HG03025 (cell line): ENCODE data around the gene TADA2B.

Experiments used
- ATAC-seq: cut with Tn5 transposase; IDR thresholded peaks from one replicate; pipeline ENCODE4 v1.9.1; 2021; ENCODE audit warnings: mild to moderate bottlenecking, moderate library complexity; ENCODE audit not compliant: unreplicated experiment, low FRiP score

Gene TADA2B

GRCh38 chr4:7016512-7016911 lies 26.7 kb upstream of the TADA2B start:
- no peak for ATAC-seq

- no peak for ATAC-seq
These were observed 25.6 kb upstream of the TADA2B start for GRCh38 chr4:7017446-7018048.

- ATAC-seq = no peak
These were observed 24.9 kb upstream of the TADA2B start for GRCh38 chr4:7018281-7018680.

GRCh38 chr4:7019367-7019766 lies 23.8 kb upstream of the TADA2B start:
- ATAC-seq = no peak

GRCh38 chr4:7020290-7020689 lies 22.9 kb upstream of the TADA2B start:
- ATAC-seq = no peak

GRCh38 chr4:7020856-7021255 lies 22.3 kb upstream of the TADA2B start:
- no peak for ATAC-seq

- no peak for ATAC-seq
These were observed 21.8 kb upstream of the TADA2B start for GRCh38 chr4:7021355-7021754.

GRCh38 chr4:7021930-7022664 lies 21.1 kb upstream of the TADA2B start:
- no peak for ATAC-seq

GRCh38 chr4:7023486-7023885 lies 19.7 kb upstream of the TADA2B start:
- no peak for ATAC-seq

- ATAC-seq = no peak
These were observed 19.3 kb upstream of the TADA2B start for GRCh38 chr4:7023901-7024300.

- ATAC-seq = no peak
These were observed 18.8 kb upstream of the TADA2B start for GRCh38 chr4:7024336-7024890.

- no peak for ATAC-seq
These were observed 18.1 kb upstream of the TADA2B start for GRCh38 chr4:7025040-7025602.

- ATAC-seq = no peak
These were observed 17.1 kb upstream of the TADA2B start for GRCh38 chr4:7026107-7026506.

- no peak for ATAC-seq
These were observed 15.9 kb upstream of the TADA2B start for GRCh38 chr4:7027284-7027683.

- no peak for ATAC-seq
These were observed 15.3 kb upstream of the TADA2B start for GRCh38 chr4:7027913-7028312.

- ATAC-seq = no peak
These were observed 14.0 kb upstream of the TADA2B start for GRCh38 chr4:7029212-7029611.

- no peak for ATAC-seq
These were observed 13.3 kb upstream of the TADA2B start for GRCh38 chr4:7029921-7030320.

- no peak for ATAC-seq
These were observed 12.3 kb upstream of the TADA2B start for GRCh38 chr4:7030856-7031255.

- ATAC-seq = no peak
These were observed 11.4 kb upstream of the TADA2B start for GRCh38 chr4:7031558-7032449.

GRCh38 chr4:7032596-7032995 lies 10.6 kb upstream of the TADA2B start:
- ATAC-seq = no peak
